Astrocyte (in vitro differentiated cells and primary cell): ENCODE results near the gene COX19.

Source experiments
- CTCF ChIP-seq: IDR thresholded peaks from 2 replicates; pipeline ENCODE4 v1.5.1; 2011; ENCODE audit warnings: low read depth, mild to moderate bottlenecking, inconsistent platforms, low read length, moderate library complexity; ENCODE audit not compliant: insufficient read depth
- EZH2 ChIP-seq: IDR thresholded peaks from 2 replicates; pipeline ENCODE4 v1.6.1; 2012; ENCODE audit warnings: mild to moderate bottlenecking, low read length, inconsistent platforms; ENCODE audit not compliant: insufficient read depth

GRCh38 chr7:1010226-1010625 lies 34.9 kb upstream of the COX19 start:
- TF ChIP-seq CTCF (no peak), EZH2 (no peak)
